GM12891 (cell line): ENCODE measurements around the gene BAHD1.

Source experiments
- POLR2A ChIP-seq: IDR thresholded peaks from 2 replicates; pipeline ENCODE4 v1.6.1; 2011; ENCODE audit warnings: low read depth, low read length, control low read depth
- POLR2AphosphoS5 ChIP-seq: IDR thresholded peaks from 2 replicates; pipeline ENCODE4 v1.6.1; 2011; ENCODE audit warnings: low read depth, low read length, control low read depth
- TAF1 ChIP-seq: IDR thresholded peaks from 2 replicates; pipeline ENCODE4 v1.6.1; 2011; ENCODE audit warnings: low read depth, low read length, control low read depth

DNA sequence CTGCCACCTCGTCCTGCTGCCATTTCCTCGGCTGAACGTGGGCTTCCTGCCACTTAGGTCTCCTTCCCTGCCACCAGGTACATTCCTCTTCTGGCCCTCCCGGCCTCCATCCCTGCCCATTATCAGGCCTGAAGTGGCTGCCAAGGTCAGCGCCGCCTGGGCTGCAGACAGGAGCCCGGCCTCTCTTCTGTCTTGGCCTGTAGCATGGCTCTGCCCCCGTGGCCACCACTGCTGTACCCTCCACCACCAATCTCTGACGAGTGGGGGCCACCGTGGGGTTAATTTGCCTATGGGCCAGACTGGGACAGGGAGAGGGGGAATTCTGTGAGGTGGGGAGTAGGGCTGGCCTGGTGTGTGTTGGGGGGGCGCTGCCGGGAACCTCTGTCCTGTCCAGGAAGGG, 2.0 kb upstream of the BAHD1 start:
- TF ChIP-seq TAF1: no peak
- no peak for TF ChIP-seq POLR2AphosphoS5
- TF ChIP-seq POLR2A: no peak
